Fibroblast of mammary gland (primary cell): ENCODE measurements around the gene ZSCAN29.

Experiments
- DNase-seq: peaks from one replicate; pipeline ENCODE4 v3.0.0-alpha.2; 2010; ENCODE audit warnings: low read depth
- H3K4me3 ChIP-seq: 2 replicates; pipeline ENCODE4 v1.5.1; 2011; ENCODE audit warnings: low read depth, mild to moderate bottlenecking, low read length, moderate library complexity; ENCODE audit not compliant: control insufficient read depth
- CTCF ChIP-seq: conservative IDR thresholded peaks from 2 replicates; pipeline ENCODE4 v1.5.1; 2011; ENCODE audit warnings: low read depth, low read length, inconsistent platforms; ENCODE audit not compliant: control insufficient read depth, insufficient read depth

ZSCAN29 gene

GRCh38 chr15:43316016-43316970, 54.5 kb downstream of the ZSCAN29 start:
- no peak for TF ChIP-seq CTCF
- peak; percentile 44 for DNase-seq
- H3K4me3 ChIP-seq: no peak overlapping the region

- DNase-seq: peak; percentile 49
- H3K4me3 ChIP-seq: no peak overlapping the region
- no peak for TF ChIP-seq CTCF
Observed at GRCh38 chr15:43314171-43314570, 56.7 kb downstream of the ZSCAN29 start.

- no peak overlapping the region for H3K4me3 ChIP-seq
- DNase-seq: no peak
- no peak for TF ChIP-seq CTCF
Observed at GRCh38 chr15:43312378-43312777, 58.5 kb downstream of the ZSCAN29 start.
